NCI-H774 (cell line): ENCODE data around the gene NFIB.

ENCODE experiments used
- DNase-seq: peaks from one replicate; lab custom pipeline; 2025; lab: John Stamatoyannopoulos, UW

The NFIB gene

DNA sequence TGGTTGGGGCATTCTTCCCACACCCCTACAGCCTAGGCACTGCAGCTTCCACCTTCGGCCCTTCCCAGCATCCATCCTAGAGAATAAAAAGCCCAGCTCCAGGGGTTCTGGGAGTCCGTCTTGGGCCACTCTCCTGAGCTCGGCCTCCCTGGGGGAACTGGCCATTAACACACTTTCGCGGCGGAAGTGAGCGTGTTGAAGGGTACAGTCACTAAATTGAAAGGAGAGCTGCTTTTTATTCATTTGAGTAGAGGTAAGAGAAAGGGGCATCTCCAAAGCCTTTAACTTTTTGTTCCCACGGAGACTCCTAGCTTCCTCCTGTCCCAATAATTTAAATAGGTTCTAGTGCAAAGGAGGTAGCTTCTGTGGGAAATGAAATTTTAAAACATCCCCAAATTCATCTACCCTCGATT lies 31.0 kb upstream of the NFIB start:
- no peak for DNase-seq

- DNase-seq: peak; percentile 77
Measured at GRCh38 chr9:14344053-14344524, 30.1 kb upstream of the NFIB start.

DNA sequence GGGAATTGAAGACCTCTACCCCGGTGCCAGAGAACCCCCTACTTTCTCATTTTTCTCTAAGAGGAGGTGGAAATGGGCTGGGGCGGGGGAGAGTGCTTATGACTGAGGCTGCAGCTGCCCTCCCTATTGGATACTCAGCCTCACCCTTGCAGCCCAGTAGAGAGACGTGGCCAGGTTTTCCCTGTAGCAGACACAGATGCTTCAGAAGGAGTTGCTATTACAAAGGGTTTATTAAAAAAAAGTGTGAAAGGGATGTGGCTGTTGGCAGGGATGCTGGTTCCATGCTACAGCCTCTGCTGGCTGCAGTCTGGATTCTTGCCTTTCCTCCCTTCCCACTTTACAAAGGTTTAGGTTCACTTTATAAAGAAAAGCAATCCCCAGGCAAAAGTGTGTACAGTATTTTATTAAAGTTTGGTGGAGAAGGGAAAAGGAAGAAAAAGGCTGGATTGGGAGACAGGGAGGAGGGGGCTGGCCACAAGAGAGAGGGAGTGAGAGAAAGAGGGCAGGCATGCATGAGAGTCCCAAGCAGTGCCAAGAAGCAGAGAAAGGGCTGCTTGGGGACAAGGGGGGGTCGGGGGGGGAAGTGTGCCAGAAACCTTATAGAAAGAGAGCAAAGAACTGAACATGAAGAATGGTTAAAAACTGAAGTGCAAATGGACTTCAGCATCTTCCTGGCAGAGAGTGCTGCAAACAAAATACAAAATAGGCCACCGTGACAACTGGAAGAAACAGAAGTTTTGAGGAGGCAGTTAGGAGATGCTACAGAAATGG lies 29.5 kb upstream of the NFIB start:
- no peak for DNase-seq

DNA sequence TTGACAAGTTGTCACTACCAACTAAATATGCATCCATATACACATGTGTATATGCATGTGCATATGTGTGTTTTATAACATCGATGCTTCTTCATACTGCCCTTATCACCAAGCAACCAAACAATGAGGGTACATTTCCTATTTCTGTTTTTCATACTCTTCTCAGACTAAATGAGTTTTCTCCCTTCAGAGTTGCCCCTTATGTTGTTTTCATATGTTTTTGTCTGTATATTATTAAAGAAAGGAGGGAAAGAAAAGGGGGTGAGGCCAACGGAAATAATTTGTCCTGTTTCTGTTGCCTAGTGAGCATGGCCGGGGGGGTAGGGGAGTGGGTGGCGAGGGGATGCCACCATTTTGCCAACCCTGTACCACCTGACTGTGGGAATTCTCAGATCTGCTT lies 28.8 kb upstream of the NFIB start:
- no peak for DNase-seq

GRCh38 chr9:14341437-14342122 lies 27.6 kb upstream of the NFIB start:
- DNase-seq: no peak

GRCh38 chr9:14340994-14341393 lies 27.1 kb upstream of the NFIB start:
- DNase-seq: no peak

DNA sequence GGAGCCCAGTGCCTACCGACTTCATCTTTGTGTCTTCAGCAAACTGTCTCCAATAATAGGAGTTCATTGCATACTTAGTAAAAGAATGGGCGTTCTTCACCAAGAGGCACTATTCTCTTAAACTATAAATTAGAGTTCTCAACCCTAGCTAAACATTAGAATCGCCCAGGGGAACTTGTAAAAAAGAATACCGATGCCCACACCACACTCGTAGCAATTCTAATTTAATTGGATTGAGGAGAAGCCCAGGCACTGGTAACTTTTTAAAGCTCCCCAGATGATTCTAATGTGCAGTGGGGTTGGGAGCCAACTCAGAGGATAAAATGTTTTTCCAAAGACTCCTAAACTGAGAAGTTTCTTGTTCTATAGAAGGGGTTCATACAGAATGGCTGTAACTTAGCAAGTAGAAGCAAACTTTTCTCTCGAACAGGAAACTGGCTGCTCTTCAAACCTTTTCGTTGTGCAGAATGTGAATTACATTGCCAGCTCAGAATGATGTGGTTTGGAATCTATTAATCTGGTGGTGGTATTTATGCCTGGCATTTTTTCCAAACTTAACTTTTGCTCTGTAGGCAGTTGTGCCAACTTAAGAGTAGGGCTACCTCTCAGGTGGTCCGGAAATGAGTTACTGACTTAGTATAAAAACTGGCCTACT lies 26.4 kb upstream of the NFIB start:
- no peak for DNase-seq

DNA sequence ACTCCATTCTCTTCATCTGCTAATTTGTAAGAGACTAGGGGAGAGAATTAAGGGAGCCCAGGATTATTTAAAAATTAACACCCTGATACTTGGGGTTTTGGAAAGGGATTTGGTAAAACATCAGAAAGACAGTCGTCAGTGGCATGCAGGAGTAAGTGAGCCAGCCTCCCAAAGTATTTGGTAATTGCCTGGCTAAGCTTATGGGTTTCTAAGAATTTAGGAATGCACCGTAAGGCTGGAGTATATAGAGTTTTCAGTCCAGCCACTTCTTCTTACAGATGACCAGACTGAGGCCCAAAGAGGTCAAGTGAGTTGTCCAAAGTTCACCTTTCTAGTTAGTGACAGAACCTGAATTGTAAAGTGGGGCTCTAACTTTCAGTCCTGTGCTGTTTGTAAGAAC lies 25.8 kb upstream of the NFIB start:
- no peak for DNase-seq

DNA sequence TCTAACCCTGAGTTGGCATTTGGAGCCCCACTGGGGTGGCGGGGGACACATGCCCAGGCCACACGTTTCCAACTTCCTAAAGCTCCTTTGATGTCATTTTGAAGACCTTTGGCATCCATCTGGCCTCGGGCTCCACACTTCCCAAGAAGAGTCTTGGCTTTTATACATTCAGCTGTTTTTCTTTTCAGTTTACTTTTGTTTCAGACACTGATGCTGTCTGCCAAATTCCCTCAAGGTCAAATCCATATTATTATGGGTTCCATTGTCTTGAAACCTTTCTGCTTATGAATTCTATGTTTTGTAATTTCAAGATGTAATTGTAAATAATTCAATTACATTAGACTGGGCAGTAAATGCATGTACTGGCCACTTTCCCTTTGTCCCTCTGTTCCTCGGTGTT lies 23.7 kb upstream of the NFIB start:
- no peak for DNase-seq

- DNase-seq: no peak
Measured at GRCh38 chr9:14336244-14336643, 22.3 kb upstream of the NFIB start.

DNA sequence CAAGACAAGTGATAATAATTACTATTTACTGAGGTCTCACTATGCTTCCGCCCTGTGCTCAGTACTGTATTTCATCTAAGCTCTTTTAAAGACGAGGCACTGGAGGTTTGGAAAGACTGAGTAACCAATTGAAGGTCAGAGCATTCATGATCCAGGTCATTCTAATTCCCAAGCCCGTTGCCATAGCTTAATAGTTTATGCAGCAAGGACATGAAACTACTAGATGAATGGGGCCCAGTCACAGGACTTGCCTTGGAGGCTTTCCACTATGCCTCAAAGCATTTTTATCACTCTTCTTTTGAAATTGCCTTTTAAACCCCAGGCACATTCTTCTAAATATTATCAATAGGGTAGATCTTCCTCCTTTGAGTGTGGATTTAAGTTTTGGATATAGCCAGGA lies 17.2 kb upstream of the NFIB start:
- DNase-seq: no peak

GRCh38 chr9:14327036-14327435 lies 13.1 kb upstream of the NFIB start:
- DNase-seq: no peak

DNA sequence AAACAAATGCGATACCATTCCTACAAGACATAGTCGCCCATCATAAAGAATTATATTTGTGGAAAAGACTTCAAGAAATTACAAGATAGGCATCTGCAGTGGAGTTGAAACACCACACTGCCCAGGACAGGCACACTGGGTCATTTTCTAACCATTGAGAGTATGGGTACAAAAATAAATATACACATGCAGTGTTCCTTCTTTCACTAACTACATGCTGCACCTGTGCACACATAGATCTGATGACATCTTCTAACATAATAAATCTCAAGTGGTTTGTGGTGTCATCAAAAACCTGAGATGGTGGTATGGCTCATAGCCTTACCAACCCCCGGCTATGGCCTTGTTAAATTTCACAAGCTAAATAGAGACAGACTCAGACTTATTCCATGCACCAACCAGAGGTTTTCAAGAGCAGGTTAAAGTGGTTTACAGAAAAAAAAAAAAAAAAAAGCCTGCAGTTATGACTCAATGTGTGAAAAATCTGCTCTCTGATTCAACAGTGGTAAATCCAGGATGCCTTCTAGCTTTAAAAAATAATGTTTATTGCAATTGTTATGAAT lies 12.4 kb upstream of the NFIB start:
- peak; percentile 99 for DNase-seq

GRCh38 chr9:14325147-14325546 lies 11.2 kb upstream of the NFIB start:
- DNase-seq: no peak

DNA sequence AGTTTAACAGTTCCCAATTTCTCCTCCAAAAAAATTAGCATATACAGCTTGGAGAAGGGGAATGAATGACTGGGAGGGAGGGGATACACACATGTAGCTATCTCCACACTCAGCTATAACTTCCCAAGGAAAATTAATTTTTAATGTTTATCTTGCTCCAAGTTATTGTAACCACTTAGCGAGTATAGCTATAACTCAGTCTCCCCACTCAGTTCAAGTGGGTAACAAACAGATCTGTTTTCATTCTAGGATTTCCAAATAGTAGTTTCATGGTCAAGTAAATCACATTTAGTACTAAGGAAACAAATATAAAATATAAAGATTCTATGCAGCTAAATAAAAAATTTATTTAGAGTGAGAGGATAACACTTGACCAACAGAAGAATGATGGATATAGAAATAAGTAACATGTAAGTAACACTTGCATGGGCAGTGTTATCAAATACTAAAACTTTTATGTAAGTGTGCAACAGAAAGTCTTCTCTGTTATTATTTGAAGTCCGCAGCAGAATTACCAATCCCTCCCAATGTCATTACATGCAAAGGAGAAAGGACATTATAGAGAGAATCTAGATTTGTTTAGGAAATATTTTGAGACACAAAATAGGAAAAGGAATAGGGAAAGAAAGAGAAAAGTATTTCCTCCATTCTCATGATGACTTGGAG lies 10.2 kb upstream of the NFIB start:
- no peak for DNase-seq

DNA sequence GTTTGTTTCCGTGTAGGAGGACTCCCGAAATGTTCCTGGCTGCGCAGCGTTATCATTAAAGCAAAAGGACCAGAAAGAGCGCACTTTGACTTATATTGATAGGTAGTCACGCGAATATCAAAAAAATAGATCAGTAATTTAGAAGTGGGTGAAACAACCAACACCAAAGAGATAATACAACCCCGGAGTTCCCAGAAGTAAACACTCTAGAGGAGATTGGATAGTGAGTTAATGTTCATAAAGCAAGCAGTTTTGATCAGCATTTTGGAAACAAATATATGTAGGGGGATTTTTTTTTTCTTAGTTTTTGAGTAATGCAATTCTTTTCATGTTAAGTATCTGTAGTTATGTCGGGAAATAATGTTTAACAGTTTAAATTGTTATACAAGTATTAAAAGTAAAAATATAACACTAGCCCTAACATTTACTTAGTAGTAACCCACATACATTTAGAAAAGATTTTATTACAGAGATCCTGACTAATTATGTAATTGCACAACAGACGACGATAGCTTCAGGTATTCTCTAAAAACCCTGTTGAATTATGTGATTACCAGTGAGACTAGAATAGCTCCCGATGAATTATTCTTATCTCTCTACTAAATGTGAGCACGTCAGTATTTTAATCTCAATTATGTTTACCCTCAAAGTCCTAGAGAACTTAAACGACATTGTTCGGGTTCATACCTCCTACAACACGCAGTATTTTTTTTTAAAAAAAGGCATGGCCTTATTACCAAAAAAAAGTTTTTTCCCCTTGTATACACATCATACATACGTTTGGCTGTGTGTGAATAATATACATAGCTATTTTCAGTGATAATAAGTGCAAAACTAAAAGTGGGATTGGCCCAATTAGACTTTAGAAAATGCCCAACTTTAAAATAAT lies 9.4 kb upstream of the NFIB start:
- DNase-seq: peak; percentile 32

DNA sequence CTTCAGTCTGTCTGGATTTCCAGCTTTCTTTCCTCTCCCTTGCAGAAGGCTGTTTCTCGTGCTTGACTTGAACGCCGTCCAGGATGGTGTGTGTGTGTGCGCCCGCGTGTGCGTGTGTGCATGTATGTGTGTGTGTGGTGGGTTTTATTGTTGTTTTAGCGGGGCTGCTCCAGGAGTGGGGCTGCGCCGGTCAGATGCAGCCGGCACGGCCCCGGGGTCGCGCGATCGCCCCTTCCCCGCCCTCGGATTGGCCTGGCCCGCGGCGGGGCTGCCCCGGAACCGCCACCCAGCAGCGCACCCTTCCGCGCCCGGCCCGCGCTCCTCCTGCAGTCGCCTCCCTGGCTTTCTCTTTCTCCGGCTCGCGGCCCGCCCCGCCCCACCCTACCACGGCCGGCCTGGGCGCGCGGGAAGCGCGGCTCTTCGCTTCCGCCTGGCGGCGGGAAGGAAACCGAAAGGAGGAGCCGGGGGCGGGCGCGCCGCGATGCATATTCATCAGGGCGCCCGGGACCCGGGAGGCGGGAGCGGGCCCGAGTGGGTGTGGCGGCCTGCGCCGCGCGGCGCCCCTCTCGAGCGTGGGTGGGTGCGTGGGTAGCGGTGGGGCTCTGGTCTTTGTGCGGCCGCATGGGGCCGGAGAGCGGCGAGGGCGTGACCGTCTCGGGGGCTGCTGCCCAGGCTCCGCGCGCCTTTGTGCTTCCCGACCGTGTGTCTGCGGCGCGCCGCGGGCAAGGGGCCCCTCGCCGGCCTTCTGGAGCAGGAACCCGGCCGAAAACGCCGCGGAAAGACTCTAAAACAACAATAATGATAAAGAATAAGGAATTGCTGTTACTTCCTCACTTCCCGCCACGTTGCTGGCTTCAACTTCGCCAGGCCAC lies 8.5 kb upstream of the NFIB start:
- DNase-seq: peak; percentile 98

- DNase-seq: no peak
Measured at GRCh38 chr9:14321517-14322130, 7.7 kb upstream of the NFIB start.

DNA sequence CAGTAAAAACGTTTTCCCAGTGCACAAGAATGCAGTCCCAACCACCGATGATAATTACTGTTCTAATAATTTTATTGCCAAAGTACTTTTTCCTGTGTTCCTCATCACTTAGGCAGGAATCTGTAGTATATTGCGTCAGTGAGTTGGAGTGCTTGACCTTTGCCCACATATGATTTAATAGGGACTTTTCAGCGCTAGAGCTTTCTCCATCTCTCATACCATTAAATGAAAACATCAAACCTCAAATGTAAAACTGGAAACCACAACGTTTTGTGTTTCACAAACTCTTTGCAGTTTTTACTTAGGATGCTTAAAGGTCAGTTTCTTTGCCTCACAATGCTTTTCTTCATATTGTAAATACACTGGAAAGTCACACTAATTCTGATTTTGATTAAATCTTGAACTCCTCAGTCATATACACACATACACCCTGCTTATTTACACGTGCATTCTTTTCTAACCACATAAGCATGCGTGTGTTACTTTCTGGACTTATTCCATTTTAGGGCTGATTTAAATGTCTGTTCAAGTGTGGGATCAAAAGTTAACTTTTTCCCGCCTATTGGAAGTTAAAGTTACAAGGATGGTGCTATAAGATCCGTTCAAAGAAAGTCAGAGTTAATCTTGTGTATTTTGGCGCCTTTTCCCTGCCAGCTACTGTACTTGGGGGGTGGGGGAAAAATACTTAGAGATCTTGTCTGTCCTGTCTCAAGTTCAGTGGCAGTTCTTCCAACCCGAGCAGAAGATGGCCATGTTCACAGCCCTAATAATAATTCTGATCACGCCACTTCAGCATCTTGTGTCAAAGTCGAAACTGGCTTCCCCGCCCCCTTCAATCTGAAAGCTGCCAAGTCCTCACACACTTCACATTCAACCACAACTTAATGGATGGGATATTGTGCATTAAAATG lies 6.6 kb upstream of the NFIB start:
- peak; percentile 35 for DNase-seq
